Activated gamma-delta T cell treated with anti-CD3 and anti-CD28 coated beads, Interleukin-2, amount 50 U/mL, for 16 hours (primary cell): Measurements from ENCODE around the gene PARD3.

ENCODE experiments used
- DNase-seq: peaks from one replicate; pipeline ENCODE4 v3.0.0-alpha.2; 2020; ENCODE audit warnings: low read depth

The PARD3 gene

GRCh38 chr10:34494012-34494411, 321.1 kb downstream of the PARD3 start:
- DNase-seq: no peak

DNA sequence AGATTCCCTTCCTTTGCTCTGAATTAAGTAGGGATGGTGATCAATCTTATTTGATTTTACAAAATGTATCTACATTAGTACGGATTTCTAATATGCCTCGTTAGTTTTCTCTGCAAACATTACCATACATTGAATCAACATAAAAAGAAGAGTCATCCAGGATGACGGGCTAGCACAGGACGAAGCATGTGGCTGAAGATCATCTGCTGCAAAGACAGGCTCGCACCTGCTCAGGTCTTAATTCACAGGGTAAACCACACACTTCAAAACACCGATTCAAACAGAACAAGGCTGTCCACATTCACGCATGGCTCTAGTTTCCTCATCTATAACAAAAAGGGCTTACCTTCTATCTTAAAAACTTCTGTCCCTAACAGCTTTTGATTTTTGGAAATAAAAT, 323.0 kb downstream of the PARD3 start:
- no peak for DNase-seq

GRCh38 chr10:34491678-34492077, 323.4 kb downstream of the PARD3 start:
- no peak for DNase-seq

GRCh38 chr10:34489973-34490745, 324.9 kb downstream of the PARD3 start:
- DNase-seq: no peak

GRCh38 chr10:34489411-34489810, 325.7 kb downstream of the PARD3 start:
- no peak for DNase-seq

GRCh38 chr10:34488476-34489130, 326.5 kb downstream of the PARD3 start:
- no peak for DNase-seq

DNA sequence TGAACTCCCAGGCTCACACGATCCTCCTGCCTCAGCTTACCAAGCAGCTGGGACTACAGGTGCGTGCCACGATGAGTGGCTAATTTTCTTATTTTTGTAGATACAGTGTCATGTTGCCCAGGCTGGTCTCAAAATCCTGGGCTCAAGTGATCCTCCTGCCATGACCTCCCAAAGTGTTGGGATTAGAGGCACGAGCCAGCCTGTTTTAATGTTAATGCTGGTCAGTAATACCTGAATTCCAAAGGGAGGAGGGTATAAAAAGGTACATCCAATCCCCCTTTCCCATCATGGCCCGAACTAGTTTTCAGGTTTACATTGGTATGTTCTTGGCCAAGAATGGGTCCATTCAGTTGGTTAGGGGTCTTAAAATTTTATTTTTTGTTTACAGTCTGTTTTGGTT, 329.1 kb downstream of the PARD3 start:
- no peak for DNase-seq

GRCh38 chr10:34484164-34484563, 330.9 kb downstream of the PARD3 start:
- DNase-seq: no peak

GRCh38 chr10:34480345-34480744, 334.8 kb downstream of the PARD3 start:
- DNase-seq: no peak

GRCh38 chr10:34479520-34480179, 335.4 kb downstream of the PARD3 start:
- DNase-seq: no peak

GRCh38 chr10:34477249-34477648, 337.8 kb downstream of the PARD3 start:
- no peak for DNase-seq

DNA sequence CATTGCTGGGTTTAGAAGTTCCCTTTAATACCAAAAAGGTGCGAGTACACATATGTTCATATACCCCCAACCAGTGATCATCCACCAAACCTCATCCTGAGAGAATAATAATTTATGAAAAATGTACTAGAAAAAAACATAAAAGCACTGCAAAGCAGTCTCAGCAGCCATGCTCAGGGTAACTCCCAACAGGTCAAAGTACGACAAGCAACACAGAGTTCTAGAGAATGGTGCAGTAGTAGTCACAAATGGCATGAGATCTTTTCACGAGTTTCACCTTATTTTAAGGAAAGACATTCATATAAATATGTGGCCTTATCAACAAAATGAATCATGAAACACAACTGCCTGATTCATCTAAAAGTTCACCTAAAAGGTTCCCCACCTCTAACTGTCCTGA, 338.5 kb downstream of the PARD3 start:
- no peak for DNase-seq

- no peak for DNase-seq
These were observed 339.3 kb downstream of the PARD3 start for GRCh38 chr10:34475786-34476185.

GRCh38 chr10:34475274-34475646, 339.8 kb downstream of the PARD3 start:
- DNase-seq: no peak

GRCh38 chr10:34474555-34475273, 340.4 kb downstream of the PARD3 start:
- DNase-seq: no peak

DNA sequence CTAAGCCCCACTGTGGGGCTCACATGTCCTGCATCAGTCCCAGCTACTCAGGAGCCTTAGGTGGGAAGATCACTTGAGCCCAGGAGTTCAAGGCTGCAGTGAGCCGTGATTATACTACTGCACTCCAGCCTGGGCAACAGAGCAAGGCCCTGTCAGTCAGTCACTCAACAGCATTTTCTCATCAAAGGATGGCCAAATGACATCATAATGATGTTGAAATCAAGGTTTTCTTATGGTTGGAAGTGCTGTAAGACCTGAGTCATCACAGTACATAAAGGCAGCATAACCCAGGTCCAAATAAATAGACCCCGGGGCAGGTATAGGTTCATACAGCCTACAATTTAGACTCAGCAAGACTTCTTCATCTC, 341.1 kb downstream of the PARD3 start:
- DNase-seq: no peak

- no peak for DNase-seq
These were observed 341.7 kb downstream of the PARD3 start for GRCh38 chr10:34473174-34474008.

- no peak for DNase-seq
These were observed 344.8 kb downstream of the PARD3 start for GRCh38 chr10:34470307-34470706.

- no peak for DNase-seq
These were observed 345.6 kb downstream of the PARD3 start for GRCh38 chr10:34469446-34469845.

- DNase-seq: no peak
These were observed 347.2 kb downstream of the PARD3 start for GRCh38 chr10:34467902-34468301.

- DNase-seq: no peak
These were observed 347.7 kb downstream of the PARD3 start for GRCh38 chr10:34467364-34467763.

- no peak for DNase-seq
These were observed 349.4 kb downstream of the PARD3 start for GRCh38 chr10:34465678-34466077.
